NT2/D1 (cell line): ENCODE measurements around the gene MIX23.

Experiments
- DNase-seq: peaks from one replicate; pipeline ENCODE4 v3.0.0-alpha.2; 2011; ENCODE audit warnings: low read depth, low spot score
- H3K27me3 ChIP-seq: 2 replicates; pipeline ENCODE4 v1.6.0; 2011; ENCODE audit warnings: mild to moderate bottlenecking; ENCODE audit not compliant: insufficient read length, insufficient read depth
- H3K36me3 ChIP-seq: 2 replicates; pipeline ENCODE4 v1.6.1; 2011; ENCODE audit warnings: mild to moderate bottlenecking, low read length, mixed read lengths; ENCODE audit not compliant: insufficient read depth, insufficient read length
- H3K4me1 ChIP-seq: 2 replicates; pipeline ENCODE4 v1.5.1; 2011; ENCODE audit not compliant: insufficient read depth, insufficient read length
- H3K4me3 ChIP-seq: 2 replicates; pipeline ENCODE4 v1.5.1; 2011; ENCODE audit warnings: low read depth; ENCODE audit not compliant: insufficient read length
- H3K9ac ChIP-seq: 2 replicates; pipeline ENCODE4 v1.6.0; 2011; ENCODE audit warnings: low read depth; ENCODE audit not compliant: insufficient read length
- H3K9me3 ChIP-seq: 2 replicates; pipeline ENCODE4 v1.5.1; 2011; ENCODE audit warnings: mild to moderate bottlenecking, low read length; ENCODE audit not compliant: insufficient read depth
- SUZ12 ChIP-seq: IDR thresholded peaks from 2 replicates; pipeline ENCODE4 v1.6.1; 2011; ENCODE audit not compliant: insufficient read length, insufficient read depth; ENCODE audit errors: extremely low read depth
- YY1 ChIP-seq: IDR thresholded peaks from 2 replicates; pipeline ENCODE4 v1.6.1; 2011; ENCODE audit not compliant: insufficient read length, insufficient read depth
- ZNF274 ChIP-seq: IDR thresholded peaks from 2 replicates; pipeline ENCODE4 v1.6.1; 2011; ENCODE audit warnings: mild to moderate bottlenecking, low read depth, low read length

Gene MIX23

GRCh38 chr3:122322095-122323075, 60.6 kb downstream of the MIX23 start:
- Histone ChIP-seq H3K4me1 (no peaks in the 10 kb centered on the region), H3K9ac (no peak overlapping the region), H3K27me3 (no peaks in the 10 kb centered on the region), H3K36me3 (no peaks in the 10 kb centered on the region), H3K4me3 (no peak overlapping the region), H3K9me3 (peaks cover 10% of the 10 kb centered on the region)
- no peak for DNase-seq
- TF ChIP-seq YY1 (no peak), SUZ12 (no peak), ZNF274 (no peak)

GRCh38 chr3:122318620-122319019, 64.4 kb downstream of the MIX23 start:
- Histone ChIP-seq H3K27me3 (no peaks in the 10 kb centered on the region), H3K36me3 (no peaks in the 10 kb centered on the region)
- TF ChIP-seq SUZ12 (no peak), YY1 (no peak), ZNF274 (no peak)

GRCh38 chr3:122316368-122316767, 66.7 kb downstream of the MIX23 start:
- no peaks in the 10 kb centered on the region for H3K36me3 ChIP-seq
- H3K9me3 ChIP-seq = peaks cover 10% of the 10 kb centered on the region
- no peaks in the 10 kb centered on the region for H3K27me3 ChIP-seq
- no peak for TF ChIP-seq ZNF274
- no peak for TF ChIP-seq YY1
- TF ChIP-seq SUZ12 = no peak
- no peak overlapping the region for H3K4me3 ChIP-seq
- H3K4me1 ChIP-seq = no peaks in the 10 kb centered on the region
- no peak overlapping the region for H3K9ac ChIP-seq
- DNase-seq = no peak

More at GRCh38 chr3:122318620-122319019, 64.4 kb downstream of the MIX23 start:
- Histone ChIP-seq H3K4me3 (no peak overlapping the region), H3K4me1 (no peaks in the 10 kb centered on the region), H3K9me3 (peaks cover 10% of the 10 kb centered on the region), H3K9ac (no peak overlapping the region)
- DNase-seq = no peak

GRCh38 chr3:122315619-122316018, 67.4 kb downstream of the MIX23 start:
- no peak overlapping the region for H3K4me3 ChIP-seq
- DNase-seq = no peak

GRCh38 chr3:122314228-122314876, 68.7 kb downstream of the MIX23 start:
- H3K4me3 ChIP-seq = no peak overlapping the region
- peaks cover 4% of the 10 kb centered on the region for H3K9me3 ChIP-seq
- no peak overlapping the region for H3K9ac ChIP-seq
- no peaks in the 10 kb centered on the region for H3K36me3 ChIP-seq
- no peak for DNase-seq
- TF ChIP-seq ZNF274 (no peak), YY1 (no peak), SUZ12 (no peak)
- H3K4me1 ChIP-seq = no peaks in the 10 kb centered on the region
- H3K27me3 ChIP-seq = no peaks in the 10 kb centered on the region

More at GRCh38 chr3:122315619-122316018, 67.4 kb downstream of the MIX23 start:
- Histone ChIP-seq H3K9me3 (peaks cover 10% of the 10 kb centered on the region), H3K36me3 (no peaks in the 10 kb centered on the region), H3K27me3 (no peaks in the 10 kb centered on the region), H3K9ac (no peak overlapping the region), H3K4me1 (no peaks in the 10 kb centered on the region)
- no peak for TF ChIP-seq ZNF274
- TF ChIP-seq SUZ12 = no peak
- TF ChIP-seq YY1 = no peak

GRCh38 chr3:122313281-122313680, 69.8 kb downstream of the MIX23 start:
- DNase-seq = no peak
- Histone ChIP-seq H3K4me3 (no peak overlapping the region), H3K4me1 (no peaks in the 10 kb centered on the region), H3K27me3 (no peaks in the 10 kb centered on the region), H3K36me3 (no peaks in the 10 kb centered on the region), H3K9ac (no peak overlapping the region), H3K9me3 (no peaks in the 10 kb centered on the region)
- TF ChIP-seq YY1 (no peak), ZNF274 (no peak), SUZ12 (no peak)

- no peaks in the 10 kb centered on the region for H3K36me3 ChIP-seq
- no peaks in the 10 kb centered on the region for H3K4me1 ChIP-seq
- H3K27me3 ChIP-seq = no peaks in the 10 kb centered on the region
- no peaks in the 10 kb centered on the region for H3K9me3 ChIP-seq
- no peak for DNase-seq
- no peak overlapping the region for H3K4me3 ChIP-seq
- TF ChIP-seq ZNF274 (no peak), YY1 (no peak), SUZ12 (no peak)
- H3K9ac ChIP-seq = no peak overlapping the region
These were observed 70.2 kb downstream of the MIX23 start for GRCh38 chr3:122312826-122313225.
